ENCODE data around the gene PFN3. TPM values are rescaled to one million over a fixed set of nuclear protein-coding genes. Genes with fewer than 3 reads are reported as not detected.
A peak's percentile ranks its signal among the peaks of the same experiment; 100 is the strongest.
"Not testable (repeated sequence)": the region's sequence is repeated elsewhere in the genome, so short reads cannot be mapped to it uniquely, and the experiment has no call there.

Gene PFN3
- polyA plus RNA-seq, 3 donors from 2014 or later, result not detected

DNA sequence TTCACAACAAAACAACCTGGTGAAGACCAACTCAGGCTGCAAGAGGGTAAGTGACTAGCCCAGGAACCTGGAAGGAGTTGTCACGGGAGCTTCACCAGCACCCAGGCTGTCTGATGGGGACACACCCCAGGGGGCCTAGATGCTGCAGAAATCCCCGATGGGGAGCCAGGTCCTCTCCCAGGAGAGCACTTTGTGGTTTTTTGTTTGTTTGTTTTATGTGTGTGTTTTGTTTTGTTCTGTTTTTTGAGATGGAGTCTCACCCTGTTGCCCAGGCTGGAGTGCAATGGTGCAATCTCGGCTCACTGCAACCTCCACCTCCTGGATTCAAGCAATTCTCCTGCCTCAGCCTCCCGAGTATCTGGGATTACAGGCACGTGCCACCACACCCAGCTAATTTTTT is 24.9 kb downstream of the PFN3 start:
- not testable (repeated sequence) for H3K4me3 Mint-ChIP-seq; H3K36me3 Mint-ChIP-seq; DNase-seq; H3K9me3 Mint-ChIP-seq; H3K27me3 Mint-ChIP-seq (ENCODE audit: low read depth in 3 of 3)
- peaks cover 22 to 27% of the 10 kb centered on the region in 2 donors for H3K4me1 Mint-ChIP-seq
- H3K27ac Mint-ChIP-seq, result peak overlapping the region in 1 of 6 donors; percentile 26

DNA sequence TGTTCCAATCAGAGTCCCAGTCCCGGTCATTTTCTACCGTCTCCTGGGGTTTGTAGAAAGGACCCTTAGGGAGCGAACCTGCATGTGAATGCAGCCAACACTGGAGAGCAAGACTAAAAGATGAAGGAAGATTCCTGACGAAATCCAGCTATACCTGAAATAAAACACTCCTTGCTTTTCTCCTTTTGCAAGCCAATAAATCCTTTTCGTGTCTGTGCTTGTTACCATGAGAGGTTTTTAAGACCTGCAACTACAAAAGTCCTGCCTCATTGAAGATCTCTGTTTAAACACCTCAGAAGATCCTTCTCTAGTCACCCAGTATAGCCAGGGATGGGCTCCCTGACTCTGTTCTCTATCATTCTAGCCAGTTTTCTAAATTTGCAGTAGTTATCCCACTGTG is 26.2 kb downstream of the PFN3 start:
- Mint-ChIP-seq H3K9me3 (no peaks in the 10 kb centered on the region), H3K4me3 (peak overlapping the region in 1 of 5 donors; percentile 25), H3K36me3 (peaks cover 1 to 6% (median 3%) of the 10 kb centered on the region in 3 donors), H3K27me3 (ENCODE audit: low read depth in 3 of 3) (peaks cover 0 to 3% (median 1%) of the 10 kb centered on the region in 3 donors), H3K4me1 (peaks cover 28 to 30% of the 10 kb centered on the region in 2 donors), H3K27ac (peak overlapping the region in 4 of 6 donors; percentile 53 to 82 (median 68))
- no peak for DNase-seq

DNA sequence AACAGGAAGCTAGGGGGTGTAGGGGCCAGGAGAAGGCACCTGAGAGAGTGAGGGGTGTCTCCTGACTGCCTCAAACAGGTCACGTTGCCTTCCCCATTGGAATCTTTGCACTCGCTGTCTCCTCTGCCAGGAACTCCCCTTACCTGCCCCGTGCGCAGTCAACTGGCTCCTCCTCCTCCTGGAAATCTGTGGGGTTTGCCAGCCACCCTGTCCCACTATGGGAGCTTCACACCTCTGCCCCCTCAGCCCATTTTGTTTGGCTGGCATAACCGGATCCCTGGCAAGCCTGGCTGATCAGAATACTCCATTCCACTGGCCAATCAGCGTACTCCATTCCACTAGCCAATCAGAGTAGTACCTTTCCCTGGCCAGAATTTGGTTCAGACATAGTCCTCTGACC is 26.7 kb downstream of the PFN3 start:
- H3K4me3 Mint-ChIP-seq, result no peak overlapping the region
- H3K27me3 Mint-ChIP-seq (ENCODE audit: low read depth in 3 of 3), result peaks cover 0 to 4% (median 1%) of the 10 kb centered on the region in 3 donors
- no peak for DNase-seq
- peaks cover 32 to 34% of the 10 kb centered on the region in 2 donors for H3K4me1 Mint-ChIP-seq
- H3K36me3 Mint-ChIP-seq, result peaks cover 5 to 10% (median 7%) of the 10 kb centered on the region in 3 donors
- peak overlapping the region in 3 of 6 donors; percentile 71 to 82 (median 79) for H3K27ac Mint-ChIP-seq
- no peaks in the 10 kb centered on the region for H3K9me3 Mint-ChIP-seq

DNA sequence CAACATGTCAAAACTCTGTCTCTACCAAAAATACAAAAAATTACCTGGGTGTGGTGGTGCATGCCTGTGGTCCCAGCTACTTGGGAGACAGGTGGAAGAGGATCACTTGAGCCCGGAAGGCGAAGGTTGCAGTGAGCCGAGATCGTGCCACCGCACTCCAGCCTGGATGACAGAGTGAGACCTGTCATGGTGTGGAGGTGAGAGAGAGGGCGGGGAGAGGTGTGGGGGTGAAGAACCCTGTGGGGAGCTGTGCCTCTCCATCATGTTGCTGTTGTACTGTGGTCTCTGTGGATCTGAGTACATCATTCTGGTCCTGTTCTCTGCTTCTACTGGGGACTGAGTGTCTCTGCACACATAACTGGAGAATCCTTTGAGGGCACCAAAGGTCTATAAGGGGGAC is 27.6 kb downstream of the PFN3 start:
- Mint-ChIP-seq H3K27ac (peak overlapping the region; percentile 66 to 84 (median 80)), H3K36me3 (peaks cover 13 to 18% (median 14%) of the 10 kb centered on the region in 3 donors), H3K4me1 (peaks cover 39 to 40% of the 10 kb centered on the region in 2 donors), H3K9me3 (no peaks in the 10 kb centered on the region), H3K27me3 (ENCODE audit: low read depth in 3 of 3) (peaks cover 0 to 4% (median 1%) of the 10 kb centered on the region in 3 donors), H3K4me3 (peak overlapping the region in 2 of 5 donors; percentile 10 to 61)
- peak in 1 of 3 donors; percentile 22 for DNase-seq

DNA sequence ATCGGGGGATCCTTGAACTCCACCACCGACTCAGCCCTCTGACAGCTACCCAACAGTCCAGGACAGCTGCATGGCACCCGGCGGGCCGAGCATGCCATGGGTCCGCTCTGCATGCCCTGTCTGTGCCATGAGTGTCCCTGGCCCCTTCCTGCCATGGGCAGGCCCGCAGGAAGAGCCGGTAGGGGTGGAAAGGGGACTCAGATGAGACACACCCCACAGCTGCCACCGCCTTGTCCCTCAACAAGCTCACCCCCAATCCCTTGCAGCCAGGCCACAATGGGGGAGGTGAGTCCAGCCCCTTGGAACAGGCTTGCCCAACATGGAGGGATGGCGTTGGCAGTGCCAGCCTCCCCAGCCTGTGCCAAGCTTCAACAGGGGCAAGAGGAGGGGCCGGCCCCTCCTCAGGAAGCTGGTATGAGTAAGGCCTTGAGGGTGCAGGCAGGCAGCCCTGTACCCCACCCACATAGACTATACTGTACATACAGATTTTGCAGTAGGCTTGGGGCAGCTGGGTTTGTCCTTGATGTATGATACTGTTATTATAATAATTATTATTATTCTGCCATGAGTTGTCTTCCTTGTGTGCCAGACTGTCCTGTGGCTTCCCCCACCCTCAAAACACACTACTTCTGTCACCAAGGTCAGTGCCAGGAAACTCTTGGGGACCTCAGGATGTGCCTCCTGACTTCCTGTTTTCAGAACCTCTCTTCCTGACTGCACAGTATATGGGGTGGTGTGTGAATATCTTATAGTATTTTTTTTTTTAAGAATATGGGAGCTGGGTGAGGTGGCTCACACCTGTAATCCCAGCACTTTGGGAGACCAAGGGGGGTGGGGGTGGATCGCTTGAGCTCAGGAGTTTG is 28.2 kb downstream of the PFN3 start:
- Mint-ChIP-seq H3K27me3 (ENCODE audit: low read depth in 3 of 3) (peaks cover 0 to 4% (median 1%) of the 10 kb centered on the region in 3 donors), H3K4me3 (peak overlapping the region in 4 of 5 donors; percentile 10 to 61 (median 52)), H3K27ac (peak overlapping the region; percentile 66 to 84 (median 80)), H3K36me3 (peaks cover 13 to 18% (median 14%) of the 10 kb centered on the region in 3 donors), H3K4me1 (peaks cover 39 to 40% of the 10 kb centered on the region in 2 donors), H3K9me3 (no peaks in the 10 kb centered on the region)
- no peak for DNase-seq

DNA sequence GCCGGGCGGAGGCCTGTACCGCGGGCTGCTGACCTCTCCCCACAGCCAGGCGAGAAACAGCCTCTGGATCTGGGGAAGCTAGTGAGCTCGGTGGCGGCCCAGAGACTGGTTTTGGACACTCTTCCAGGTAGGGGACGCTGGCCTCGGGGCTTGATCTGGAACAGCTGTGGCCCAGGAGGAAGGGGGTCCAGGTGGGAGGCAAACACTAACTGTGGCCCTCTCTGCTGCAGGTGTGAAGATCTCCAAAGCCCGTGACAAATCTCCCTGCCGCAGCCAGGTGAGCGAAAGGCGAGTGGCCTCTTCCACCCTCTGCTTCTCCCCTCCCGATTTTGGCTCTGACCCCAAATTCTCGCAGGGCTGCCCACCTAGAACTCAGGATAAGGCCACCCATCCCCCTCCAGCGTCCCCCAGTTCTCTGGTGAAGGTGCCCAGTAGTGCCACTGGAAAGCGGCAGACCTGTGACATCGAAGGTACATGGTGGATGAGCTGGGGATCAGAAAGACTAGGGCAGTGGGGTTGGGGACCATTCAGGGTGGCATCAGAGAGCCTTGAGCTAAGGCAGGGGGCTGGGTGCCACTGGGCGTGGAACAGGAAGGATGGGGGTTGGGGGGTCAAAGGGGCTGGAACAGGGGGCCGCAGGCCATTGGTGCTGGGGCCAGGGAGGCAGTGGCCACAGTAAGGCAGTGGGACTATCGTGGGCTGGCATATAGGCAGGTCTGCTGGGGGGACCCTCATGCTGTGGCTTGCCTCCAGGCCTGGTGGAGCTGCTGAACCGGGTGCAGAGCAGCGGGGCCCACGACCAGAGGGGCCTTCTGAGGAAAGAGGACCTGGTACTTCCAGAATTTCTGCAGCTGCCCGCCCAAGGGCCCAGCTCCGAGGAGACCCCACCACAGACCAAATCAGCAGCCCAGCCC is 29.1 kb downstream of the PFN3 start:
- peaks cover 39 to 40% of the 10 kb centered on the region in 2 donors for H3K4me1 Mint-ChIP-seq
- H3K9me3 Mint-ChIP-seq, result no peaks in the 10 kb centered on the region
- H3K27ac Mint-ChIP-seq, result peak overlapping the region in 5 of 6 donors; percentile 31 to 74 (median 60)
- peak overlapping the region in 4 of 5 donors; percentile 13 to 68 (median 42) for H3K4me3 Mint-ChIP-seq
- no peak for DNase-seq
- peaks cover 13 to 19% (median 14%) of the 10 kb centered on the region in 3 donors for H3K36me3 Mint-ChIP-seq
- peaks cover 0 to 4% (median 3%) of the 10 kb centered on the region in 3 donors for H3K27me3 Mint-ChIP-seq (ENCODE audit: low read depth in 3 of 3)

DNA sequence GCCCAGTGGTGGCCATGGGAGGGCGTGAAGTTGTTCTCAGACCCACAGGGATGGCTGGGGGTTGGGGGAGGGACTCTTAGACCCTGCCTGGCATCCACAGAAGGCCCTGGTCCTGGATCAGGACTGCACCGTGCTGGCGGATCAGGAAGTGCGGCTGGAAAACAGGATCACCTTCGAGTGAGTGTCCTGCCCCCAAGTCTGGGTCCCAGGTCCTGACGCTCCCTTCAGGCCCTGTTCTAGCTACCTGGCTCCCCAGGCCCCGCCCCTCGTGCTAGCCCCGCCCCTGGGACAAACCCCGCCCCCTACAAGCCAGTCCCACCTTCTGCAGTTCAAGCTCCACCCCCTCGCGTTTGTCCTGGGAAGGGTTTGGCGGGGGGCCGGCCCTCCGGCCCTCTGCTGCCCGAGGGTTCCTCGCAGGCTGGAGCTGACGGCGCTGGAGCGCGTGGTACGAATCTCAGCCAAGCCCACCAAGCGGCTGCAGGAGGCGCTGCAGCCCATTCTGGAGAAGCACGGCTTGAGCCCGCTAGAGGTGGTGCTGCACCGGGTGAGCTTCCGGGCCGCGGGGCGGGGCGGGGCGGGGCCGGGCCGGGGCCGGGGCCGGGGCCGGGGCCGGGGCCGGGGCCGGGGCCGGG is 29.9 kb downstream of the PFN3 start:
- Mint-ChIP-seq H3K27me3 (ENCODE audit: low read depth in 3 of 3) (peaks cover 0 to 4% (median 1%) of the 10 kb centered on the region in 3 donors), H3K36me3 (peaks cover 13 to 21% (median 14%) of the 10 kb centered on the region in 3 donors), H3K4me3 (peak overlapping the region in 1 of 5 donors; percentile 21), H3K4me1 (peaks cover 39 to 40% of the 10 kb centered on the region in 2 donors), H3K9me3 (no peaks in the 10 kb centered on the region), H3K27ac (peak overlapping the region in 1 of 6 donors; percentile 34)
- peak; percentile 49 to 71 (median 67) for DNase-seq

DNA sequence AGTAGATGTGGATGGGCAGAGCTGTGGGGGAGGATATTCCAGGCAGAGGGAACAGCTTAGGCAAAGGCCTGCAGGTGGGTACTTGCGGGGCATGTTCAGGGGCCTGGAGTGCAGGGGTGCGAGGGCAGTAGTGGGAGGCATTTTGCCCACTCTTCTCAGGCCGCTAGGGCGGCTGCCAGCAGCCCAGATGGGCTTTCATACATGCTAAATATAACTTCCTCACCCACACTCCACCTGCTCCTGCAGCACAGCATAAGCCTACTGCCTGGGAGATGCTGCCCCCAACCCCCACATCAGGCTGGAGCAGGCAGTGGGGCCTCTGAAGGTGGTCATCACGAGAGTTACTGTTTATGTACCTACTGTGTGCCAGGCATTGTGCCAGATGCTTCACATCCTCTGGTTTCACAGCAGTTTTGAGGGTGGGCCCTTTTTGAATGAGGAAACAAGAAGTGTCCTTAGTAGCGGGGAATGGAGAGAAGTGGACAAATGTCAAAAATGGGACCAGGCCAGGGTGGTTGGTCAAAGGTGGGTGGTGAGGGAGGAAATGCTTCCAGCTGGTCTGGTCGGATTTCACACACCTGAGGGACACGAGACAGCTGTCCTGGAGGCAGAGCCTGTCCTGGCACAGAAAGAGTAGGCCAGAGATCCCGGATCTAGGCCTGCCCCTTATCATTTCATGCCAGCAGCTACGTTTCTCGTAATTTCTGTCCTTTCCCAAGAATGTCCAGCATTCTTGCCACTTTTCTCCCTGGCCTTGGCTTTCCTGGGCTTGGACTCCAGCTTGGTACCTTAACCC is 30.6 kb downstream of the PFN3 start:
- peaks cover 0 to 4% (median 1%) of the 10 kb centered on the region in 3 donors for H3K27me3 Mint-ChIP-seq (ENCODE audit: low read depth in 3 of 3)
- peak overlapping the region in 4 of 6 donors; percentile 53 to 74 (median 68) for H3K27ac Mint-ChIP-seq
- H3K4me3 Mint-ChIP-seq, result no peak overlapping the region
- H3K4me1 Mint-ChIP-seq, result peaks cover 39 to 40% of the 10 kb centered on the region in 2 donors
- H3K36me3 Mint-ChIP-seq, result peaks cover 13 to 21% (median 14%) of the 10 kb centered on the region in 3 donors
- DNase-seq, result no peak
- H3K9me3 Mint-ChIP-seq, result no peaks in the 10 kb centered on the region

DNA sequence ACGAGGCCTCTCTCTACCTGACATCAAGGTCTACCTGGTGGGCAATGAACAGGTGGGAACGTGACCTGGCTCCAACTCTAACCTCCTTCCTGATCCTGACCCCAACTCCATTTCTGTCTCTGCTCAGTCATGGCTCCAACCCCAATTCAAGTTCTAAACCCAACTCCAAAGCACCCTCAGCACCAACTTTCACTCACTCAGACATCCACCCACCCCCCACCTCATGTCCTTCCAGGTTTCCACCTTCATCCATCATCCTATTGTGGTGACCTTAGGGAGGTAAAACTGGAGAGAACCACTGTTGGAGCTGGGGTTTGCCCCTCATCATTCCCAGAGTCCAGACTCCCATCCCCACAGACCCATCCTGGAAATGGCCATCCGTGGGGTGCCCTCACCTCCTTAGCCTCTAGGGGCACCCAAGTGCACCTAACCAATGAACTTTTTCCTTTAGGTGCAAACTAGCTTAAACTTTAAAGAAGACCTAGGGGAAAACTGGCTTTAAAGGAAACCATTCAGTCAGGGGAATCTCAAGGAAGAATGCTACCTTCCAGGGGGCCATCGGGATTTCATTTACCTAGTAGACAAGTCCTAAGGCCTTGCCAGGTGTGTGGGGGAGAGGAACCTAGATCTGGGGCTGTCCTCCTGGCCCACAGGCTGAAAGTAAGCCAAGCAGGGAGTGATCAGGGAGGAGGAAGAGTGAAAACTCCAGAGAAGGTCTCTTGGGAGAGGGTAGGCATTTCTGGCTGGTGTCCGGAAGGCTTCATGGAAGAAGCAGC is 31.4 kb downstream of the PFN3 start:
- DNase-seq, result peak in 1 of 3 donors; percentile 32
- Mint-ChIP-seq H3K4me3 (peak overlapping the region in 2 of 5 donors; percentile 16 to 18), H3K4me1 (peaks cover 39 to 40% of the 10 kb centered on the region in 2 donors)

DNA sequence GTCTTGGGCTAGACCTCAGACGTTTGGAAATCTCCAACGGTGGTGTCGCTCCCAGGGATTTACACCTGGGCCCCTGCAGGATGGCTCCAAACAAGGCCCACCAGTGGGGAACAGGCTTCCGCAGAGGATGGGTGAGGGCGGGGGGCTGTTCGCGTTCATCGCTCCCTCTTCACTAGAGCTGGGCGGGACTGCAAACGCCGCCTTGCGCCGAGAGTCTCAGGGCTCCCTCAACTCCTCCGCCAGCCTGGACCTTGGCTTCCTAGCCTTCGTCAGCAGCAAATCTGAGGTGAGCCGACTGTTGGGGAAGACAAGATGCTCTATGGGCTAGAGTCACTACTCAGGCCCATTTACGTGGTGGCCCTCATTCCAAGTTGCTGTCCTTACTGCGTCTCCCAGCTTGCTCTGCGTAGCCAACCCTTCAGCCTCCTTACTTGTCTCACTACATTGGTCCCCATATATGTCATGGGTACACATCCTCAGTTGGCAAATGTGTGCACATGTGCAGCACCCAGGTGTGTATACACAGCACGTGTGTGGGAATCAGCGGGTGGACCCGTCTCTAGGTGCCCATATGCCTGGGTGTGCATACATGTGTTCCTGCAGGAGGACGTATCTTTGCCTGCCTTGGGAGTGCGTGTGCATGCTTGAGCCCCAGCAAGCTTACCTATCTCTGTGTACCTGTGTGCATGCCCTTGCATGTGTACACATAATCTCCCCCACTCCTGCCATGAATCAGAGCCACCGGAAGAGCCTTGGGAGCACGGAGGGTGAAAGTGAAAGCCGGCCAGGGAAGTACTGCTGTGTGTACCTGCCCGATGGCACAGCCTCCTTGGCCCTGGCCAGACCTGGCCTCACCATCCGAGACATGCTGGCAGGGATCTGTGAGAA is 32.2 kb downstream of the PFN3 start:
- Mint-ChIP-seq H3K27me3 (ENCODE audit: low read depth in 3 of 3) (peaks cover 0 to 4% (median 1%) of the 10 kb centered on the region in 3 donors), H3K27ac (peak overlapping the region in 3 of 6 donors; percentile 40 to 72 (median 43)), H3K9me3 (no peaks in the 10 kb centered on the region), H3K4me3 (no peak overlapping the region), H3K36me3 (peaks cover 13 to 21% (median 14%) of the 10 kb centered on the region in 3 donors), H3K4me1 (peaks cover 39 to 44% of the 10 kb centered on the region in 2 donors)
- no peak for DNase-seq

More for the DNA sequence above, 31.4 kb downstream of the PFN3 start:
- Mint-ChIP-seq H3K9me3 (no peaks in the 10 kb centered on the region), H3K27ac (peak overlapping the region; percentile 53 to 79 (median 68)), H3K27me3 (ENCODE audit: low read depth in 3 of 3) (peaks cover 0 to 4% (median 1%) of the 10 kb centered on the region in 3 donors), H3K36me3 (peaks cover 13 to 21% (median 14%) of the 10 kb centered on the region in 3 donors)

DNA sequence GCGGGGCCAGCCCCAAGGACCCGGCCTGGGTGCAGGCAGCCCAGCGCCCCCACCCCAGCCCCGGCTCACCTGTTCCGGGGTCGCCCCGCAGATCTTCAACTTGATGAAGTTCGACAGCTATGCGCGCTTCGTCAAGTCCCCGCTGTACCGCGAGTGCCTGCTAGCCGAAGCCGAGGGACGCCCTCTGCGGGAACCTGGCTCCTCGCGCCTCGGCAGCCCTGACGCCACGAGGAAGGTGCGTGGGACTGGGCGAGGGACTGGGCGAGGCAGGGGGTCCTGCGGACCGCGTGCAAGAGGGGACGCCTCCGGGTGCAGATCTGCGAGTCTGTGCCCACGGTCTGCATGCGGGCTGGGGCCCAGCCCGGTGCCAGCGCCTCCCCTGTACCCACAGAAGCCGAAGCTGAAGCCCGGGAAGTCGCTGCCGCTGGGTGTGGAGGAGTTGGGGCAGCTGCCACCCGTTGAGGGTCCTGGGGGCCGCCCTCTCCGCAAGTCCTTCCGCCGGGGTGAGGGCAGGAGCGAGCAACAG is 33.1 kb downstream of the PFN3 start:
- Mint-ChIP-seq H3K4me3 (no peak overlapping the region), H3K27ac (no peak overlapping the region), H3K27me3 (ENCODE audit: low read depth in 3 of 3) (peaks cover 0 to 4% (median 1%) of the 10 kb centered on the region in 3 donors), H3K9me3 (no peaks in the 10 kb centered on the region), H3K4me1 (peaks cover 38 to 44% of the 10 kb centered on the region in 2 donors), H3K36me3 (peaks cover 13 to 18% (median 14%) of the 10 kb centered on the region in 3 donors)
- DNase-seq, result no peak
